Mucosa of descending colon (tissue), 3 donors: Measurements from ENCODE around the gene PLXDC2. TPM values are rescaled to one million over a fixed set of nuclear protein-coding genes. Genes with fewer than 3 reads are reported as not detected.

ENCODE experiments used
- ATAC-seq: fragments of 200-7000 bp; cut with Tn5 transposase; one replicate; pipeline ENCODE4 v1.9.1; 2020; ENCODE audit warnings: mild to moderate bottlenecking, moderate library complexity
- DNase-seq, 3 donors: peaks; one replicate each; pipeline ENCODE4 v3.0.0-alpha.2; 2020
- H3K36me3 ChIP-seq: fragments of 200-600 bp; one replicate; pipeline ENCODE4 v1.8.0; 2021; ENCODE audit warnings: low read depth, mild to moderate bottlenecking
- H3K4me1 ChIP-seq: fragments of 200-600 bp; one replicate; pipeline ENCODE4 v1.8.0; 2021; ENCODE audit warnings: low read depth, mild to moderate bottlenecking
- H3K4me3 ChIP-seq: fragments of 200-600 bp; one replicate; pipeline ENCODE4 v1.8.0; 2021; ENCODE audit warnings: mild to moderate bottlenecking
- H3K9me3 ChIP-seq: fragments of 200-600 bp; one replicate; pipeline ENCODE4 v1.8.0; 2021; ENCODE audit warnings: mild to moderate bottlenecking
- CTCF ChIP-seq: fragments of 200-600 bp; IDR thresholded peaks from one replicate; pipeline ENCODE4 v1.8.0; 2022; ENCODE audit warnings: antibody characterized with exemption, mild to moderate bottlenecking
- intact Hi-C, 2 donors: fragments of 100-400 bp; cut with DNase I in 1 of 2; cut with micrococcal nuclease in 1 of 2; formaldehyde crosslinking; loops; one replicate each; pipeline versions ENCODE4 v1.11.0 to v1.11.1; 2022; cut with DNase I, micrococcal nuclease
- total RNA-seq, 3 donors: library from RNA; stranded (reverse); fragmentation: NEBNext Ultra II Directional in 2 of 3; extraction: Animal tissue kit (Norgen Biotek cat#: 25700) in 2 of 3; gene quantifications; one replicate each; pipeline versions ENCODE4 v1.2.1 to v1.2.4, GENCODE V29; 2021 to 2023
- donor health status: DM: no; HTN: no; CAD: no; lungs with moderate emphysema.
- donor health status: DM: no; HTN: no; CAD: no.
- donor health status: DM: no; HTN: yes; CAD: no.

The PLXDC2 gene
- total RNA-seq, 3 donors from 2014 or later = 19.9 to 31.6 (median 30.3) TPM

GRCh38 chr10:19815036-19815730 is 1.0 kb upstream of the PLXDC2 start:
- DNase-seq = peak in 1 of 3 donors; percentile 24
- ATAC-seq = peak; percentile 4
- Histone ChIP-seq H3K9me3 (no peaks in the 10 kb centered on the region), H3K4me1 (peaks cover 3% of the 10 kb centered on the region), H3K36me3 (no peaks in the 10 kb centered on the region), H3K4me3 (peak overlapping the region; percentile 66)
- TF ChIP-seq CTCF = no peak
- intact Hi-C loops = loop anchor here in 1 of 2 donors (5.0 to 10.0 kb wide), 2 partner anchors 180 to 277 kb away; no protein-coding TSS in a partner anchor

DNA sequence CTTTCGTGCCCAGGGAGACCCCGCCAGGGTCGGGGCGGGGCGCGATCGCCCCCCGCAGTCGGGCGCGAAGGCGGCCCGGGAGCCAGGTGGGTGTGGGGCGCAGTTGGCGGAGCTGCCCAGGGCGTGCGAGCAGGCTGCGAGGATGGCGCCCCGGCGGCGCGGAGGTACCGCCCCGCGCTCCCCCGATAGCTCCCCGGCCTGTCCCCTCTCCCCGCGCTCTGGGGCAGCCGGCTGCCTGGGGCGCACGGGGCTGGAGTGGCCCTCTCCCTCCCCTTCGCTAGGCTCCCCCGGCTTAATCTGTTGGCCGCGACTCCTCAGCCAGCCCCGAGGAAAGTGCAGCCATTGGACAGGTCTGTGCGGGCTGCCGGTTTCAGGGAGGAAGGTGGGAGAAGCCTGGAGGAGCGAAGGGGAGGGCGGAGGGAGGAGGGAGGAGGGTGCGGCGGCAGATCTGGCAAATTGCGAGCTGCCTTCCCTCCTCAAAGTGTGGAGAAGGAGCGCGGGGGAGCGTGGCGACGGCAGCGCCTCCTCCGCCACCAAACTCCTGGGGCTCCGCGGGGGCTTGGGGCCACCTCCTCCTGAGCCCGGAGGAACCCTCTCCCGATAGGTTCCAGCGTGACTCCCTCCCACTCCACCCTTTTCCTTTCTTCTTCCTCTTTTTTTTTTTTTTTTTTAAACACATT is 361 bp upstream of the PLXDC2 start:
- DNase-seq (peak; percentile 76 to 85 (median 79)), ATAC-seq (peak; percentile 72)
- peaks cover 3% of the 10 kb centered on the region for H3K4me1 ChIP-seq
- no peaks in the 10 kb centered on the region for H3K36me3 ChIP-seq
- H3K9me3 ChIP-seq = no peaks in the 10 kb centered on the region
- intact Hi-C loops = loop anchor here in 1 of 2 donors (5.0 to 10.0 kb wide), 2 partner anchors 179 to 276 kb away; no protein-coding TSS in a partner anchor
- H3K4me3 ChIP-seq = peak overlapping the region; percentile 66
- no peak for TF ChIP-seq CTCF

- Histone ChIP-seq H3K4me3 (peak overlapping the region; percentile 66), H3K9me3 (no peaks in the 10 kb centered on the region), H3K36me3 (no peaks in the 10 kb centered on the region), H3K4me1 (peaks cover 3% of the 10 kb centered on the region)
- TF ChIP-seq CTCF = no peak
- intact Hi-C loops = loop anchor here in 1 of 2 donors (5.0 to 10.0 kb wide), 2 partner anchors 177 to 275 kb away; no protein-coding TSS in a partner anchor
- ATAC-seq (peak; percentile 42), DNase-seq (peak; percentile 58 to 73 (median 63))
Measured at GRCh38 chr10:19817231-19817933, 1.1 kb downstream of the PLXDC2 start.

GRCh38 chr10:19818876-19819275 is 2.6 kb downstream of the PLXDC2 start:
- Histone ChIP-seq H3K36me3 (no peaks in the 10 kb centered on the region), H3K4me3 (no peak overlapping the region), H3K4me1 (peaks cover 3% of the 10 kb centered on the region), H3K9me3 (no peaks in the 10 kb centered on the region)
- no peak for TF ChIP-seq CTCF
- no peak for ATAC-seq
- intact Hi-C loops = loop anchor here in 1 of 2 donors (5.0 to 10.0 kb wide), 2 partner anchors 176 to 273 kb away; no protein-coding TSS in a partner anchor
- no peak for DNase-seq

- intact Hi-C loops = loop anchor here in 1 of 2 donors (5.0 to 10.0 kb wide), 2 partner anchors 175 to 273 kb away; no protein-coding TSS in a partner anchor
- DNase-seq = peak in 1 of 3 donors; percentile 86
- Histone ChIP-seq H3K4me3 (no peak overlapping the region), H3K36me3 (no peaks in the 10 kb centered on the region), H3K4me1 (peaks cover 3% of the 10 kb centered on the region), H3K9me3 (no peaks in the 10 kb centered on the region)
- TF ChIP-seq CTCF = peak; percentile 74
- ATAC-seq = peak; percentile 41
Measured at GRCh38 chr10:19819419-19820033, 3.3 kb downstream of the PLXDC2 start.
